Gastrocnemius medialis (tissue), 4 donors: ENCODE results near the gene JMJD7. TPM values are rescaled to one million over a fixed set of nuclear protein-coding genes. Genes with fewer than 3 reads are reported as not detected.

ENCODE experiments used
- ATAC-seq, 2 donors: fragments of 150-250 bp; one replicate each; pipeline ENCODE4 v1.9.1; 2016
- DNase-seq, 2 donors: peaks; one replicate each; pipeline ENCODE4 v3.0.0-alpha.2; 2019
- H3K27ac ChIP-seq, 4 donors: fragments of 200-600 bp; sonication (generic); 1 replicate in 1 of 4; 2 replicates in 3 of 4; pipeline ENCODE4 v1.5.1; 2016 to 2018; ENCODE audit warnings: mild to moderate bottlenecking in 2 of 4, moderate library complexity in 1 of 4
- H3K27me3 ChIP-seq, 3 donors: fragments of 200-600 bp; sonication (generic) in 2 of 3; 1 replicate in 1 of 3; 2 replicates in 2 of 3; pipeline versions ENCODE4 v1.5.1 to v1.6.0; 2016 to 2019; ENCODE audit warnings: mild to moderate bottlenecking in 1 of 3, moderate library complexity in 1 of 3
- H3K36me3 ChIP-seq, 2 donors: fragments of 200-600 bp; sonication (generic) in 1 of 2; one replicate each; pipeline ENCODE4 v1.5.1; 2017 to 2018
- H3K4me1 ChIP-seq, 2 donors: fragments of 200-600 bp; sonication (generic) in 1 of 2; one replicate each; pipeline ENCODE4 v1.5.1; 2016 to 2017; ENCODE audit warnings: mild to moderate bottlenecking in 2 of 2
- H3K4me3 ChIP-seq, 4 donors: fragments of 200-600 bp; sonication (generic) in 3 of 4; 1 replicate in 1 of 4; 2 replicates in 3 of 4; pipeline ENCODE4 v1.5.1; 2016 to 2019; ENCODE audit warnings: mild to moderate bottlenecking in 2 of 4
- H3K9me3 ChIP-seq, 3 donors: fragments of 200-600 bp; sonication (generic) in 2 of 3; 1 replicate in 1 of 3; 2 replicates in 2 of 3; pipeline ENCODE4 v1.5.1; 2016 to 2019
- POLR2A ChIP-seq, 2 donors: fragments of 450-650 bp; IDR thresholded peaks; one replicate each; pipeline ENCODE4 v1.6.1; 2017; ENCODE audit warnings: antibody characterized with exemption in 2 of 2, mild to moderate bottlenecking in 2 of 2, moderate library complexity in 2 of 2
- in situ Hi-C, 4 donors: fragments of 200-750 bp; cut with MboI; loops; one replicate each; pipeline versions ENCODE4 v1.15.0 to v1.8.0; 2017; ENCODE audit warnings: low sequenced_read_pairs in 4 of 4
- intact Hi-C: fragments of 100-400 bp; cut with DNase I; formaldehyde crosslinking; loops from one replicate; pipeline ENCODE4 v1.15.1; 2023; ENCODE audit warnings: low total_unique reads
- total RNA-seq, 4 donors: library from RNA; depleted of rRNA; stranded (reverse); fragments of >200 nt; gene quantifications; one replicate each; pipeline versions ENCODE4 v1.1.0 to v1.2.3, GENCODE V29; 2016
- TF ChIP-seq, protein P1 (sequence below), 5 experiments: fragments of 450-650 bp in 3 of 5; fragments of 200-600 bp in 2 of 5; sonication (generic) in 2 of 5; IDR thresholded peaks in 4 of 5; conservative IDR thresholded peaks in 1 of 5; 1 replicate in 4 of 5; 2 replicates in 1 of 5; pipeline ENCODE4 v1.5.1; 2016 to 2019; ENCODE audit warnings: antibody characterized with exemption in 5 of 5, mild to moderate bottlenecking in 3 of 5, moderate library complexity in 3 of 5

Gene JMJD7
- total RNA-seq, 4 donors from 2014 or later: 1.7 to 7.6 (median 3.9) TPM

DNA sequence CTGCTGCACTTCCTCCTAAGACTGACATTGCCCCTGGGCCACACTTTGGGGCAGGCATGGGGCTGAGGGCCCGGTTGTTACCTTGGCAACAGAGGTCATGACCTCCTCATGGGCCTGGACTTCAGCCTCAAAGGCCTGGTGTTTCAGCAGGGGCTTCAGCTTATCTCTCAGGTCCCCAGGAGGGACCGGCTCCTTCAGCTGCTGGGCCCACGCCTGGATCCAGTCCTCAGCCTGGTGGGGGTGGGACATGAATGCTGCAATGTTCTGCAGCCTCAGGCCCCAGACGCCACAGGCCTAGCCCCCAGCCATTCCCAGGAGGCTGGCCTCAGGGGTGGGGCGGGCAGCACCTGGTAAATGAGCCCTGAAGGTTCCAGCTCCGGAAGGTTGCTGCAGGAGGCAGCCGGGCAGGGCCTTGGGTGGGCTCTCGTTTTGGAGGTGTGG lies 38.4 kb downstream of the JMJD7 start:
- Histone ChIP-seq H3K4me1 (no peaks in the 10 kb centered on the region), H3K36me3 (no peaks in the 10 kb centered on the region), H3K4me3 (no peak overlapping the region), H3K27me3 (no peaks in the 10 kb centered on the region), H3K27ac (no peak overlapping the region), H3K9me3 (no peaks in the 10 kb centered on the region)
- intact Hi-C loops (no loop called here), in situ Hi-C loops (no loop called here)
- DNase-seq: no peak
- no peak for TF ChIP-seq POLR2A (IDR thresholded peaks at IDR 0.05)
- TF ChIP-seq, protein P1, sequence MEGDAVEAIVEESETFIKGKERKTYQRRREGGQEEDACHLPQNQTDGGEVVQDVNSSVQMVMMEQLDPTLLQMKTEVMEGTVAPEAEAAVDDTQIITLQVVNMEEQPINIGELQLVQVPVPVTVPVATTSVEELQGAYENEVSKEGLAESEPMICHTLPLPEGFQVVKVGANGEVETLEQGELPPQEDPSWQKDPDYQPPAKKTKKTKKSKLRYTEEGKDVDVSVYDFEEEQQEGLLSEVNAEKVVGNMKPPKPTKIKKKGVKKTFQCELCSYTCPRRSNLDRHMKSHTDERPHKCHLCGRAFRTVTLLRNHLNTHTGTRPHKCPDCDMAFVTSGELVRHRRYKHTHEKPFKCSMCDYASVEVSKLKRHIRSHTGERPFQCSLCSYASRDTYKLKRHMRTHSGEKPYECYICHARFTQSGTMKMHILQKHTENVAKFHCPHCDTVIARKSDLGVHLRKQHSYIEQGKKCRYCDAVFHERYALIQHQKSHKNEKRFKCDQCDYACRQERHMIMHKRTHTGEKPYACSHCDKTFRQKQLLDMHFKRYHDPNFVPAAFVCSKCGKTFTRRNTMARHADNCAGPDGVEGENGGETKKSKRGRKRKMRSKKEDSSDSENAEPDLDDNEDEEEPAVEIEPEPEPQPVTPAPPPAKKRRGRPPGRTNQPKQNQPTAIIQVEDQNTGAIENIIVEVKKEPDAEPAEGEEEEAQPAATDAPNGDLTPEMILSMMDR (IDR thresholded peaks at IDR 0.05 in 4 of 5, conservative IDR thresholded peaks at IDR 0.05 in 1 of 5): no peak
- no peak for ATAC-seq

GRCh38 chr15:41866872-41867579 lies 39.1 kb downstream of the JMJD7 start:
- Histone ChIP-seq H3K27ac (no peak overlapping the region), H3K27me3 (no peaks in the 10 kb centered on the region), H3K36me3 (no peaks in the 10 kb centered on the region), H3K9me3 (no peaks in the 10 kb centered on the region), H3K4me3 (no peak overlapping the region), H3K4me1 (no peaks in the 10 kb centered on the region)
- TF ChIP-seq, protein P1 (IDR thresholded peaks at IDR 0.05 in 4 of 5, conservative IDR thresholded peaks at IDR 0.05 in 1 of 5): no peak
- TF ChIP-seq POLR2A (IDR thresholded peaks at IDR 0.05): no peak
- intact Hi-C loops: no loop called here
- in situ Hi-C loops: no loop called here
- DNase-seq (no peak), ATAC-seq (no peak)

DNA sequence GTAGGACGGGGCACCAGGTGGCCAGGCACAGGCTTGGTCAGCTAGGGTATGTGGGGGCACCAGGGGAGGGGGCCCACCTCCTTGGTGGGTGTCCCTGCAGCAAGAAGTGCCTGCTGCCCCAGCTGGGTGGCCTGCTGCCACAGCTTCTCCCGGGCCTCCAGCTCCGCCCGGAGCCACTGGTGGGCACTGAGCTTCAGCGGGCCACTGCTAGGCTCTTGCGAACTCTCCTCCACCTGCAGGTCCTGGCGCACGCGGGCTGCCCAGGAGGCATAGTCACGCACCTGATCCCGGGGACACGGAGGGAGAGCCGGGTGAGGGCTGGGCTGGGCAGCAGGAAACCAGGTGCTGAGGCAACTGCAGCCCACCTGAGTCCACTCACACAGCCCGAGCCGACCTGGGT lies 40.4 kb downstream of the JMJD7 start:
- H3K27me3 ChIP-seq: no peaks in the 10 kb centered on the region
- no peaks in the 10 kb centered on the region for H3K4me1 ChIP-seq
- no peak for TF ChIP-seq POLR2A (IDR thresholded peaks at IDR 0.05)
- TF ChIP-seq, protein P1 (IDR thresholded peaks at IDR 0.05 in 4 of 5, conservative IDR thresholded peaks at IDR 0.05 in 1 of 5): no peak
- in situ Hi-C loops (no loop called here), intact Hi-C loops (no loop called here)
- DNase-seq: no peak
- no peaks in the 10 kb centered on the region for H3K9me3 ChIP-seq
- H3K4me3 ChIP-seq: no peak overlapping the region
- H3K36me3 ChIP-seq: no peaks in the 10 kb centered on the region
- H3K27ac ChIP-seq: no peak overlapping the region
- ATAC-seq: no peak

GRCh38 chr15:41869770-41870688 lies 42.1 kb downstream of the JMJD7 start:
- Histone ChIP-seq H3K4me1 (no peaks in the 10 kb centered on the region), H3K27ac (no peak overlapping the region), H3K27me3 (no peaks in the 10 kb centered on the region), H3K36me3 (no peaks in the 10 kb centered on the region), H3K4me3 (no peak overlapping the region), H3K9me3 (no peaks in the 10 kb centered on the region)
- TF ChIP-seq, protein P1 (IDR thresholded peaks at IDR 0.05 in 4 of 5, conservative IDR thresholded peaks at IDR 0.05 in 1 of 5): no peak
- no peak for TF ChIP-seq POLR2A (IDR thresholded peaks at IDR 0.05)
- DNase-seq (no peak), ATAC-seq (no peak)
- intact Hi-C loops (no loop called here), in situ Hi-C loops (no loop called here)
